GM12872 (cell line): ENCODE measurements around the gene RIBC2.

ENCODE experiments used
- CTCF ChIP-seq: IDR thresholded peaks from 3 replicates; pipeline ENCODE4 v1.5.1; 2011; ENCODE audit warnings: low read depth, mild to moderate bottlenecking, low read length, moderate library complexity; ENCODE audit not compliant: insufficient read depth

Gene RIBC2

GRCh38 chr22:45398214-45398613 is 15.3 kb upstream of the RIBC2 start:
- no peak for TF ChIP-seq CTCF

- no peak for TF ChIP-seq CTCF
These were observed 13.6 kb upstream of the RIBC2 start for GRCh38 chr22:45399712-45400445.

- no peak for TF ChIP-seq CTCF
These were observed 11.0 kb upstream of the RIBC2 start for GRCh38 chr22:45402466-45402985.

GRCh38 chr22:45407793-45408192 is 5.7 kb upstream of the RIBC2 start:
- no peak for TF ChIP-seq CTCF

GRCh38 chr22:45413013-45413367 is 503 bp upstream of the RIBC2 start:
- TF ChIP-seq CTCF: no peak

GRCh38 chr22:45418056-45418769 is 4.7 kb downstream of the RIBC2 start:
- TF ChIP-seq CTCF: no peak

GRCh38 chr22:45418770-45419138 is 5.3 kb downstream of the RIBC2 start:
- TF ChIP-seq CTCF: no peak
